Bronchial epithelial cell (primary cell): ENCODE data around the gene SCN10A. TPM values are rescaled to one million over a fixed set of nuclear protein-coding genes. Genes with fewer than 3 reads are reported as not detected.
A peak's percentile ranks its signal among the peaks of the same experiment; 100 is the strongest.

ENCODE experiments used
- DNase-seq: peaks from one replicate; pipeline ENCODE4 v3.0.0-alpha.2; 2010; ENCODE audit warnings: low read depth
- FAIRE-seq: peaks from 2 replicates; lab custom pipeline; 2011; peaks lifted over from hg19 to GRCh38; lab: Jason Lieb, UNC
- H3K27me3 ChIP-seq: 2 replicates; pipeline ENCODE4 v1.5.1; 2011; ENCODE audit warnings: low read length; ENCODE audit not compliant: control insufficient read depth, insufficient read depth
- H3K36me3 ChIP-seq: 2 replicates; pipeline ENCODE4 v1.5.1; 2011; ENCODE audit warnings: low read length; ENCODE audit not compliant: control insufficient read depth, insufficient read depth
- H3K4me3 ChIP-seq: 2 replicates; pipeline ENCODE4 v1.5.1; 2011; ENCODE audit warnings: mild to moderate bottlenecking, low read depth, low read length, control low read depth
- CTCF ChIP-seq: IDR thresholded peaks from 2 replicates; pipeline ENCODE4 v1.5.1; 2011; ENCODE audit warnings: mild to moderate bottlenecking, moderate library complexity, low read length, control low read depth, inconsistent platforms; ENCODE audit not compliant: insufficient read depth, severe bottlenecking
- total RNA-seq: library from RNA; depleted of rRNA; stranded (reverse); fragments of >200 nt; gene quantifications from 2 replicates; pipeline ENCODE4 v1.2.1, GENCODE V29; 2014

SCN10A gene
- total RNA-seq, 1 donor from 2014 or later = not detected

DNA sequence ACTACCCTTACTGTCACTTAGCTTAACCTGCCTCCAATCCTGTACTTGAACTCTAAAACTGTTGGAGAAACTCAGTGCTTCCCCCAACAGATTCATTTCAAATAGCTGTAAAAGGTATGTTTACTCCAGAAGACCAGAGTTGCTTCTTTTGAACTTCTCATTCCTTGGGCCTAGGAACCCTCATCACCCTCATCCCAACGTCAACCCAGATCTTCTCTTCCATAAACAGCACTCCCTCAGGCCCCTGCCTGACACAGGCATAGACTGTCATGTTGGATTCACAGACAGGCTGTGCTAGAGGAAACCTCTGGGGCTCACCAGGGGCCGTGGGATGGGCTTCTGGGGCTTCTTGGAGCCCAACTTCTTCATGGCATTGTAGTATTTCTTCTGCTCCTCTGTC, 109.1 kb downstream of the SCN10A start:
- no peak for FAIRE-seq
- Histone ChIP-seq H3K4me3 (no peak overlapping the region), H3K36me3 (no peaks in the 10 kb centered on the region), H3K27me3 (no peaks in the 10 kb centered on the region)
- no peak for DNase-seq
- TF ChIP-seq CTCF = no peak

DNA sequence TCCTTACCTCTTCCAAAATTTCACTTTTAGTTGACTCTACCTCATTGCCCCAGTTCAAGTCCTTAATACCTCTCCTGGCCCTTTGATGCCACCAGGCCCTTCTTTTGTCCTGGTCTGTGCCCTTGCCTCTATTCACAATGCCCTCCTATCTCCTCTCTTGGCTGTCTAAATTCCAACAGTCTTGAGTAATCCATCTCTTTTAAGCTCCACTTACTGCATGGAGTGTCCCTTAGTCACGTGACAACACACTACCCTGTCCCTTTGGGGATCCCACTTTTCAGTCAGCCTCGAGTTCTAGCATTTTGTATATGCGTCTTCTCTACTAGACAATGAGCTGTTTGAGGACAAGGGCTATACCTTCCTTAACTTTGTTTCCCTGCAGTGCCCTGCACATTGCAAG, 113.8 kb downstream of the SCN10A start:
- H3K27me3 ChIP-seq = no peaks in the 10 kb centered on the region
- no peaks in the 10 kb centered on the region for H3K36me3 ChIP-seq
- FAIRE-seq (no peak), DNase-seq (no peak)
- no peak for TF ChIP-seq CTCF
- H3K4me3 ChIP-seq = no peak overlapping the region

DNA sequence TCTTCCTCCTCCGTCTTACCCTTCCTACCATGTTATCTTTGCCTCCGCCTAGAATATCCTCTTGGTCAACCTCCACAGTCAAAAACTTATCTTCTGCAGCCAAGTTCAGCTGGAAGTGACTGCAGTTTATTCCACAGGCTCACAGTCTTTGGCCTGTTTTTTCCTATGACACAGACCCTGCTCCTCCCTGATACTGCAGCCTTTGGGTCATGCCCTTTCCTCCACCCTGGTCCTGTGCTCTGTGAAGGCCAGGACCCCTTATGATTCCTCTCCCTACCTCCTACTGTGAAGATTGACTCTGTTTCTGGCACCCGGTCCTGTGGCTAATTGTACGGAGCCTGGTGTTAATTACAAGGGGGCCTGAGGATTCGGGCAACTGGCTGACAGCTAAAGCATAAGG, 117.3 kb downstream of the SCN10A start:
- no peak for DNase-seq
- no peak for FAIRE-seq
- no peak for TF ChIP-seq CTCF
- no peaks in the 10 kb centered on the region for H3K27me3 ChIP-seq
- no peaks in the 10 kb centered on the region for H3K36me3 ChIP-seq
- H3K4me3 ChIP-seq = no peak overlapping the region

DNA sequence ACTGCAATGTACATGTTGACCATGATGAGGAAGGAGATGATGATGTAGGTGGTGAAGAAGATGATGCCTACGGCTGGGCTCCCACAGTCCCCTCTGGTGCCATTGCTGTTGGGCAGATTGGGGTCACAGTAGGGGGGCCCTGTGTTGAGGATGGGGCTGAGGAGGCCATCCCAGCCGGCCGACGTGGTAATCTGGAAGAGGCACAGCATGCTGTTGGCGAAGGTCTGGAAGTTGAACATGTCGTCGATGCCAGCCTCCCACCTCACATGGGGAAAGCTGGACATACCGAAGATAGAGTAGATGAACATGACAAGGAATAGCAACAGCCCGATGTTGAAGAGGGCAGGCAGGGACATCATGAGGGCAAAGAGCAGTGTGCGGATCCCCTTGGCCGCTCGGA, 118.0 kb downstream of the SCN10A start:
- Histone ChIP-seq H3K36me3 (no peaks in the 10 kb centered on the region), H3K4me3 (no peak overlapping the region), H3K27me3 (no peaks in the 10 kb centered on the region)
- TF ChIP-seq CTCF = no peak
- FAIRE-seq = peak; percentile 68
- DNase-seq = no peak

- no peak for DNase-seq
- no peak overlapping the region for H3K4me3 ChIP-seq
- H3K36me3 ChIP-seq = no peaks in the 10 kb centered on the region
- no peak for FAIRE-seq
- H3K27me3 ChIP-seq = no peaks in the 10 kb centered on the region
- TF ChIP-seq CTCF = no peak
These were observed 120.0 kb downstream of the SCN10A start for GRCh38 chr3:38696034-38696433.

DNA sequence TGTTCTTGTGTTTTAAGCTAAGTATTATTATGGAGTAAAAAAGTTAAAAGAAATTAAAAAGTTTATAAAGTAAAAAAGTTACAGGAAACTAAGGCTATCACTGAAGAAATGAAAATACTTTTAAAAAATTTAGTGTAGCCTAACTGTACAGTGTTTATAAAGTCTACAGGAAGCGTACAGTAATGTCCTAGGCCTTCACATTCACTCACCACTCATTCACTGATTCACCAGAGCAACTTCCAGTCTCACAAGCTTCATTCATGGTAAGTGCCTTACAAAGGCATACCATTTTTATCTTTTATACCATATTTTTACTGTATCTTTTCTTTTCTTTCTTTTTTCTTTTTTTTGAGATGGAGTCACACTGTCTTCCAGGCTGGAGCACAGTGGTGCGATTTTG, 125.8 kb downstream of the SCN10A start:
- no peak for FAIRE-seq

More for the DNA sequence above, 125.8 kb downstream of the SCN10A start:
- DNase-seq = peak; percentile 8
- Histone ChIP-seq H3K27me3 (no peaks in the 10 kb centered on the region), H3K36me3 (no peaks in the 10 kb centered on the region), H3K4me3 (no peak overlapping the region)
- no peak for TF ChIP-seq CTCF
